IMR-90 (cell line): ENCODE results near the gene DYNLT3. TPM values are rescaled to one million over a fixed set of nuclear protein-coding genes. Genes with fewer than 3 reads are reported as not detected.

ENCODE experiments used
- ATAC-seq: fragments of 200-7000 bp; cut with Tn5 transposase; 2 replicates; pipeline ENCODE4 v1.9.1; 2020; ENCODE audit warnings: low read depth, mild to moderate bottlenecking, moderate library complexity
- BruUV-seq: library from RNA; stranded (reverse); fragments of 400-500 nt; replicated peaks from 2 replicates; lab custom pipeline; 2021; lab: Mats Ljungman, UMichigan
- CTCF ChIA-PET: fragments of 300-600 bp; formaldehyde crosslinking; extraction: SDS; loops from one replicate; lab custom pipeline; 2021; ENCODE audit warnings: antibody characterized with exemption; lab: Yijun Ruan, JAX
- POLR2A ChIA-PET: fragments of 300-600 bp; sonication (Branson Sonifier 250); formaldehyde crosslinking; loops from one replicate; lab custom pipeline; 2022; ENCODE audit warnings: antibody characterized with exemption; ENCODE audit not compliant: unreplicated experiment; lab: Charles Lee
- DNase-seq: peaks from one replicate; pipeline ENCODE4 v3.0.0; 2013
- H2AFZ ChIP-seq: replicated peaks from 2 replicates; pipeline ENCODE3; 2013; ENCODE audit warnings: low read length, mild to moderate bottlenecking; ENCODE audit not compliant: poor library complexity
- H2AK5ac ChIP-seq: 2 replicates; pipeline ENCODE4 v1.6.1; 2013; ENCODE audit warnings: low read depth, low read length, inconsistent platforms
- H2AK9ac ChIP-seq: replicated peaks from 2 replicates; pipeline ENCODE3; 2013; ENCODE audit warnings: mild to moderate bottlenecking, low read depth, low read length, moderate library complexity; ENCODE audit not compliant: poor library complexity
- H2BK120ac ChIP-seq: 2 replicates; pipeline ENCODE4 v1.6.1; 2013; ENCODE audit warnings: low read depth, low read length, inconsistent platforms
- H2BK15ac ChIP-seq: 3 replicates; pipeline ENCODE4 v1.6.1; 2013; ENCODE audit warnings: low read depth, low read length, inconsistent platforms
- H2BK20ac ChIP-seq: 2 replicates; pipeline ENCODE4 v1.6.1; 2013; ENCODE audit warnings: low read depth, mild to moderate bottlenecking, inconsistent platforms, low read length, moderate library complexity
- H2BK5ac ChIP-seq: 2 replicates; pipeline ENCODE4 v1.6.1; 2013; ENCODE audit warnings: mild to moderate bottlenecking, low read depth, low read length, inconsistent platforms; ENCODE audit not compliant: poor library complexity, severe bottlenecking
- H3K14ac ChIP-seq: replicated peaks from 2 replicates; pipeline ENCODE4 v1.6.1; 2013; ENCODE audit warnings: low read depth, low read length, inconsistent platforms
- H3K18ac ChIP-seq: 2 replicates; pipeline ENCODE4 v1.6.1; 2013; ENCODE audit warnings: low read depth, low read length, control low read depth
- H3K23ac ChIP-seq: 2 replicates; pipeline ENCODE4 v1.6.1; 2013; ENCODE audit warnings: low read depth, low read length, inconsistent platforms
- H3K27ac ChIP-seq: 2 replicates; pipeline ENCODE4 v1.5.1; 2013; ENCODE audit warnings: mild to moderate bottlenecking, control low read depth, low read length; ENCODE audit not compliant: insufficient read depth
- H3K27me3 ChIP-seq: 2 replicates; pipeline ENCODE4 v1.6.1; 2013; ENCODE audit warnings: low read length; ENCODE audit not compliant: control insufficient read depth, insufficient read depth
- H3K36me3 ChIP-seq: 2 replicates; pipeline ENCODE4 v1.6.1; 2013; ENCODE audit warnings: low read length, mixed read lengths; ENCODE audit not compliant: control insufficient read depth, insufficient read depth
- H3K4ac ChIP-seq: 2 replicates; pipeline ENCODE4 v1.6.1; 2013; ENCODE audit warnings: low read depth, low read length, inconsistent platforms
- H3K4me1 ChIP-seq: 2 replicates; pipeline ENCODE4 v1.6.1; 2013; ENCODE audit warnings: low read length, mixed read lengths; ENCODE audit not compliant: control insufficient read depth, insufficient read depth
- H3K4me2 ChIP-seq: 2 replicates; pipeline ENCODE4 v1.6.1; 2013; ENCODE audit warnings: low read depth, mild to moderate bottlenecking, control low read depth, low read length, moderate library complexity
- H3K4me3 ChIP-seq: 2 replicates; pipeline ENCODE4 v1.5.1; 2013; ENCODE audit warnings: low read depth, mild to moderate bottlenecking, control low read depth, low read length, moderate library complexity; ENCODE audit not compliant: insufficient read depth
- H3K56ac ChIP-seq: 2 replicates; pipeline ENCODE4 v1.6.1; 2013; ENCODE audit warnings: low read length, inconsistent platforms; ENCODE audit not compliant: insufficient read depth; ENCODE audit errors: extremely low read depth
- H3K79me1 ChIP-seq, 2 experiments: 2 replicates each; pipeline ENCODE4 v1.6.1; 2013; ENCODE audit warnings: low read length in 2 of 2, inconsistent platforms in 1 of 2, low read depth in 1 of 2
- H3K9ac ChIP-seq: 2 replicates; pipeline ENCODE4 v1.6.1; 2013; ENCODE audit warnings: low read depth, low read length, control low read depth
- H3K9me1 ChIP-seq: 2 replicates; pipeline ENCODE4 v1.6.1; 2013; ENCODE audit warnings: low read length, inconsistent platforms; ENCODE audit not compliant: insufficient read depth
- H3K9me3 ChIP-seq: 2 replicates; pipeline ENCODE4 v1.6.1; 2013; ENCODE audit warnings: low read length; ENCODE audit not compliant: control insufficient read depth, insufficient read depth
- H4K20me1 ChIP-seq: 2 replicates; pipeline ENCODE4 v1.6.1; 2013; ENCODE audit warnings: low read length, inconsistent platforms; ENCODE audit not compliant: insufficient read depth
- H4K5ac ChIP-seq: 2 replicates; pipeline ENCODE4 v1.6.1; 2013; ENCODE audit warnings: mild to moderate bottlenecking, low read depth, low read length, control low read depth
- H4K8ac ChIP-seq, 2 experiments: 2 replicates each; pipeline ENCODE4 v1.6.1; 2013; ENCODE audit warnings: low read depth in 2 of 2, low read length in 2 of 2, control low read depth in 1 of 2, inconsistent platforms in 1 of 2
- H4K91ac ChIP-seq: 2 replicates; pipeline ENCODE4 v1.6.1; 2013; ENCODE audit warnings: low read depth, low read length, inconsistent platforms; ENCODE audit not compliant: insufficient read depth
- BHLHE40 ChIP-seq: fragments of 150-350 bp; IDR thresholded peaks from 2 replicates; pipeline ENCODE4 v1.6.1; 2016; ENCODE audit warnings: mild to moderate bottlenecking, low read depth, low read length
- CEBPB ChIP-seq: IDR thresholded peaks from 2 replicates; pipeline ENCODE4 v1.6.1; 2012; ENCODE audit warnings: low read depth, low read length, improper control_type of control experiment
- CHD1 ChIP-seq: IDR thresholded peaks from 2 replicates; pipeline ENCODE4 v1.6.1; 2012; ENCODE audit warnings: low read depth, low read length, improper control_type of control experiment
- ELK1 ChIP-seq: fragments of 150-350 bp; IDR thresholded peaks from 2 replicates; pipeline ENCODE4 v1.6.1; 2016; ENCODE audit warnings: low read depth, mild to moderate bottlenecking, low read length, moderate library complexity, borderline replicate concordance
- FOS ChIP-seq: fragments of 150-350 bp; IDR thresholded peaks from 2 replicates; pipeline ENCODE4 v1.6.1; 2016; ENCODE audit warnings: low read depth, low read length
- MAFK ChIP-seq: IDR thresholded peaks from 2 replicates; pipeline ENCODE4 v1.6.1; 2012; ENCODE audit warnings: low read depth, low read length, improper control_type of control experiment
- MAZ ChIP-seq: IDR thresholded peaks from 2 replicates; pipeline ENCODE4 v1.6.1; 2012; ENCODE audit warnings: low read depth, mild to moderate bottlenecking, low read length, improper control_type of control experiment, moderate library complexity, borderline replicate concordance
- MXI1 ChIP-seq: IDR thresholded peaks from 2 replicates; pipeline ENCODE4 v1.6.1; 2012; ENCODE audit warnings: low read depth, mild to moderate bottlenecking, low read length, moderate library complexity, borderline replicate concordance
- NFE2L2 ChIP-seq: fragments of 150-350 bp; IDR thresholded peaks from 2 replicates; pipeline ENCODE4 v1.6.1; 2016; ENCODE audit warnings: low read depth, mild to moderate bottlenecking, low read length
- POLR2A ChIP-seq: IDR thresholded peaks from 2 replicates; pipeline ENCODE4 v1.6.1; 2012; ENCODE audit warnings: mild to moderate bottlenecking, low read depth, low read length
- RAD21 ChIP-seq: IDR thresholded peaks from 2 replicates; pipeline ENCODE4 v1.6.1; 2012; ENCODE audit warnings: low read length, improper control_type of control experiment
- RCOR1 ChIP-seq: IDR thresholded peaks from 2 replicates; pipeline ENCODE4 v1.6.1; 2012; ENCODE audit warnings: mild to moderate bottlenecking, low read length, improper control_type of control experiment; ENCODE audit not compliant: insufficient replicate concordance
- RFX5 ChIP-seq: IDR thresholded peaks from 2 replicates; pipeline ENCODE4 v1.8.0; 2012; ENCODE audit warnings: low read depth, mild to moderate bottlenecking, low read length, moderate library complexity
- SMC3 ChIP-seq: fragments of 150-350 bp; IDR thresholded peaks from 2 replicates; pipeline ENCODE4 v1.6.1; 2016; ENCODE audit warnings: low read depth, mild to moderate bottlenecking, antibody characterized with exemption, low read length, moderate library complexity
- WGBS, 2 experiments: methylation state at CpG; one replicate each; pipeline versions ENCODE4 v1.1.5 to v1.1.7; 2013; ENCODE audit warnings: missing lambda C conversion rate in 2 of 2; ENCODE audit not compliant: insufficient read length in 1 of 2; ENCODE audit errors: extremely low coverage in 2 of 2; 5-methylcytosine and 5-hydroxymethylcytosine counted together
- dilution Hi-C: fragments of 300-500 bp; cut with HindIII; formaldehyde crosslinking; loops from one replicate; pipeline ENCODE4 v1.14.3; 2018; ENCODE audit warnings: low sequenced_read_pairs; ENCODE audit not compliant: unreplicated experiment
- in situ Hi-C: fragments of 300-500 bp; cut with MboI; formaldehyde crosslinking; loops from 3 replicates; pipeline ENCODE4 v1.14.3; 2019; ENCODE audit warnings: low sequenced_read_pairs, inconsistent platforms, mixed read lengths
- intact Hi-C: fragments of 100-400 bp; cut with micrococcal nuclease; formaldehyde crosslinking; loops from 2 replicates; pipeline ENCODE4 v1.10.0; 2022
- polyA plus RNA-seq, 3 experiments: library from polyadenylated mRNA; depleted of rRNA; stranded (reverse); fragments of >200 nt; gene quantifications; 2 replicates each; pipeline ENCODE4 v1.2.3, GENCODE V29; 2012; ENCODE audit warnings: low replicate concordance in 1 of 3
- total RNA-seq: library from RNA; depleted of rRNA; stranded (reverse); fragments of >200 nt; gene quantifications from 2 replicates; pipeline ENCODE4 v1.2.3, GENCODE V29; 2012
- TF ChIP-seq, protein P1 (sequence below): conservative IDR thresholded peaks from 2 replicates; pipeline ENCODE4 v1.5.1; 2012; ENCODE audit warnings: mild to moderate bottlenecking, low read depth, low read length, improper control_type of control experiment
- TF ChIP-seq, protein P2 (sequence below): fragments of 150-350 bp; IDR thresholded peaks from 2 replicates; pipeline ENCODE4 v1.6.1; 2017; ENCODE audit warnings: mild to moderate bottlenecking, antibody characterized with exemption, low read length, low read depth

Gene DYNLT3
- total and polyA plus RNA-seq, 2 of the 4 experiments (the other 2 are of a cell fraction): 15.7 to 18.8 TPM

DNA sequence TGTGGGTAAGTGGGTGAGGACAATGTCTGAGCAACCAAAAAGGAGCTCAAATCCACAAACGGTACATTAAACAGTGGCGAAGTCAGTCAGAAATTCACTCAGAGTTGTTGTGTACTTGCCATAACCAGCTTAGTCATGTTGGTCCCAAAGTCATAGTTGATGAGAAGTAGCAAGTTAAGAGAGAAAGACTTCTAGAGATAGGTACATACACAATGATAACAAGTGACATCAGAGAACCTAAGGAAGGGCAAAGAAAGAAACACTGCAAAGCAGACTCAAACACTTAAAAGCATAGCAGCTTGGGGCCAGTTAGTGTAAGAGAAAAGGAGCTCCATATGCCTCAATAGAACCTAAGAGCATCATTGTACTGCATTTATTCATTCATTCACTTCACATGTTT lies 30.2 kb downstream of the DYNLT3 start:
- Histone ChIP-seq H4K20me1 (no peaks in the 10 kb centered on the region), H3K27me3 (peaks cover 7% of the 10 kb centered on the region), H3K23ac (no peak overlapping the region), H3K9ac (no peak overlapping the region), H3K56ac (no peak overlapping the region), H2AFZ (no peak overlapping the region), H3K14ac (no peak overlapping the region), H4K91ac (no peak overlapping the region), H2AK5ac (no peak overlapping the region), H4K8ac (no peak overlapping the region), H3K79me1 (no peaks in the 10 kb centered on the region), H2BK5ac (no peak overlapping the region), H3K4me1 (no peaks in the 10 kb centered on the region), H3K4me2 (no peak overlapping the region), H2BK15ac (no peak overlapping the region), H3K4me3 (no peak overlapping the region), H3K36me3 (no peaks in the 10 kb centered on the region), H2AK9ac (no peak overlapping the region), H4K5ac (no peak overlapping the region), H2BK120ac (no peak overlapping the region), H2BK20ac (no peak overlapping the region), H3K4ac (no peak overlapping the region), H3K9me1 (no peaks in the 10 kb centered on the region), H3K18ac (no peak overlapping the region), H3K27ac (no peak overlapping the region), H3K9me3 (no peaks in the 10 kb centered on the region)
- DNase-seq: no peak
- intact Hi-C loops (no loop called here), dilution Hi-C loops (no loop called here), in situ Hi-C loops (no loop called here)
- BruUV-seq: no TSS peak
- CTCF ChIA-PET: interaction anchor here (0.7 to 1.9 kb wide), 2 partner anchors 8 to 13 kb away, joined by 3 to 4 read pairs; no protein-coding TSS in a partner anchor
- WGBS, 2 experiments: no CpG with 5 or more reads among the region's 2 CpGs
- TF ChIP-seq POLR2A (no peak), MAFK (no peak), ELK1 (no peak), SMC3 (no peak), RAD21 (no peak), RCOR1 (no peak), RFX5 (no peak), MAZ (no peak), FOS (no peak), CEBPB (no peak), MXI1 (no peak), BHLHE40 (no peak), NFE2L2 (no peak), CHD1 (no peak)
- TF ChIP-seq, protein P1, sequence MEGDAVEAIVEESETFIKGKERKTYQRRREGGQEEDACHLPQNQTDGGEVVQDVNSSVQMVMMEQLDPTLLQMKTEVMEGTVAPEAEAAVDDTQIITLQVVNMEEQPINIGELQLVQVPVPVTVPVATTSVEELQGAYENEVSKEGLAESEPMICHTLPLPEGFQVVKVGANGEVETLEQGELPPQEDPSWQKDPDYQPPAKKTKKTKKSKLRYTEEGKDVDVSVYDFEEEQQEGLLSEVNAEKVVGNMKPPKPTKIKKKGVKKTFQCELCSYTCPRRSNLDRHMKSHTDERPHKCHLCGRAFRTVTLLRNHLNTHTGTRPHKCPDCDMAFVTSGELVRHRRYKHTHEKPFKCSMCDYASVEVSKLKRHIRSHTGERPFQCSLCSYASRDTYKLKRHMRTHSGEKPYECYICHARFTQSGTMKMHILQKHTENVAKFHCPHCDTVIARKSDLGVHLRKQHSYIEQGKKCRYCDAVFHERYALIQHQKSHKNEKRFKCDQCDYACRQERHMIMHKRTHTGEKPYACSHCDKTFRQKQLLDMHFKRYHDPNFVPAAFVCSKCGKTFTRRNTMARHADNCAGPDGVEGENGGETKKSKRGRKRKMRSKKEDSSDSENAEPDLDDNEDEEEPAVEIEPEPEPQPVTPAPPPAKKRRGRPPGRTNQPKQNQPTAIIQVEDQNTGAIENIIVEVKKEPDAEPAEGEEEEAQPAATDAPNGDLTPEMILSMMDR: no peak
- TF ChIP-seq, protein P2, sequence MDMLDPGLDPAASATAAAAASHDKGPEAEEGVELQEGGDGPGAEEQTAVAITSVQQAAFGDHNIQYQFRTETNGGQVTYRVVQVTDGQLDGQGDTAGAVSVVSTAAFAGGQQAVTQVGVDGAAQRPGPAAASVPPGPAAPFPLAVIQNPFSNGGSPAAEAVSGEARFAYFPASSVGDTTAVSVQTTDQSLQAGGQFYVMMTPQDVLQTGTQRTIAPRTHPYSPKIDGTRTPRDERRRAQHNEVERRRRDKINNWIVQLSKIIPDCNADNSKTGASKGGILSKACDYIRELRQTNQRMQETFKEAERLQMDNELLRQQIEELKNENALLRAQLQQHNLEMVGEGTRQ: no peak
- no peak for ATAC-seq
- POLR2A ChIA-PET: no interaction called here
